ENCODE data around the gene PLEKHM3.

GRCh38 chr2:207885010-207885409 lies 140.3 kb downstream of the PLEKHM3 start:
- no peak for TF ChIP-seq CTCF (IDR thresholded peaks at IDR 0.05)
- no peak for TF ChIP-seq POLR2A (IDR thresholded peaks at IDR 0.05)

All from right lobe of liver (tissue), 4 donors.